NB4 (cell line): ENCODE measurements around the gene MMP25.

Source experiments
- DNase-seq: peaks from one replicate; pipeline ENCODE4 v3.0.0; 2010; ENCODE audit warnings: low read depth
- H3K4me3 ChIP-seq: one replicate; pipeline ENCODE4 v1.5.1; 2011; ENCODE audit warnings: mild to moderate bottlenecking, low read depth, low read length, moderate library complexity
- MYC ChIP-seq: IDR thresholded peaks from 2 replicates; pipeline ENCODE4 v1.6.1; 2011; ENCODE audit warnings: low read depth, low read length
- POLR2A ChIP-seq: IDR thresholded peaks from 2 replicates; pipeline ENCODE4 v1.6.1; 2011; ENCODE audit warnings: mild to moderate bottlenecking; ENCODE audit not compliant: insufficient read length; ENCODE audit errors: extremely low read depth
- TF ChIP-seq, protein P1 (sequence below): IDR thresholded peaks from 2 replicates; pipeline ENCODE4 v1.6.1; 2011; ENCODE audit warnings: low read depth, low read length
- TF ChIP-seq, protein P2 (sequence below): IDR thresholded peaks from one replicate; pipeline ENCODE4 v1.5.1; 2012; ENCODE audit warnings: low read depth, low read length

Gene MMP25, protein sequence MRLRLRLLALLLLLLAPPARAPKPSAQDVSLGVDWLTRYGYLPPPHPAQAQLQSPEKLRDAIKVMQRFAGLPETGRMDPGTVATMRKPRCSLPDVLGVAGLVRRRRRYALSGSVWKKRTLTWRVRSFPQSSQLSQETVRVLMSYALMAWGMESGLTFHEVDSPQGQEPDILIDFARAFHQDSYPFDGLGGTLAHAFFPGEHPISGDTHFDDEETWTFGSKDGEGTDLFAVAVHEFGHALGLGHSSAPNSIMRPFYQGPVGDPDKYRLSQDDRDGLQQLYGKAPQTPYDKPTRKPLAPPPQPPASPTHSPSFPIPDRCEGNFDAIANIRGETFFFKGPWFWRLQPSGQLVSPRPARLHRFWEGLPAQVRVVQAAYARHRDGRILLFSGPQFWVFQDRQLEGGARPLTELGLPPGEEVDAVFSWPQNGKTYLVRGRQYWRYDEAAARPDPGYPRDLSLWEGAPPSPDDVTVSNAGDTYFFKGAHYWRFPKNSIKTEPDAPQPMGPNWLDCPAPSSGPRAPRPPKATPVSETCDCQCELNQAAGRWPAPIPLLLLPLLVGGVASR

DNA sequence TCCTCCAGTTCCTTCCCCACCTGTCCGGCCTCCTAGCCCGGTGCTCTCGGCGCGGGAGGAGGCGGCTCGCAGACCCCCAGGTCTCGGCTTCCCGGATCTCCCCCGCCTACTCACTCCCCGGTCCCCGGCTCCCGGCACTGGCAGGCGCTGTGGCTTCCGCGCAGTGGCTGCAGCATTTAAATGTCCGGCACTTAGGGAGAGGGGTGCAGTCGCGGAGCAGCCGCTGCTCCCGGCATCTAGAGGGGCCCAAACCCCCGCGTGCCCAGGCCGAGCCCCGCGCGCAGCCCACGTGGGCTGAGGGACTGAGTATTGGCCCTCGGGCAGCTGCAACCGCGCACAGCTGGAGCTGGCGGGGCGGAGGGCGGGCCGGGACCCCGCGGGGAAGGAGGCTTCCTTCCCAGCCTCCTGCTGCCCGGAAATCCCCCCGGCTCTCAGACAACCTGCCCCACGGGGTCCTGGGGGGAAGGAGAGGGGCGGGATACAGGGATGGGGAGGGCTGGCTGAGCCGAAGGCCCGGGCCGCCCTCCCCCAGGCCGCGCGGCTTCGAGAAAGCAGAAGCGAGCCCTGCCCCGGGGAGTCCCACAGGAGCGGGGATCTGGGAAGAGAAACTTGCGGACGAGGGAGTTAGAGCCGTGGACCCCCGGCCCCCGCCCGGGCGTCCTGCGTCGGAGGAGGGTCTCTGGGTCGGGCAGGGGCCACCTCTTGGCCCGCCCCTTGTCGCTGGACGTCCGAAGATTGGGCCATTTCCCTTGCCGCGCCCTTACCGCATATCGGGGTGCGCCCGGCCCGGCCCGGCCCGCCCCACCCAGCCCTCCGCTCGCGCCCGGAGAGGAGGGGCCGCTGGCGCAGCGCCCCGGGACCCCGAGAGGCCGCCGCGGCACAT, at the start of gene MMP25:
MMP25 (plus strand) TSS at position 804 of the 883 bp plus-strand sequence. CDS start 357 bp downstream, outside the sequence.
- no peak for TF ChIP-seq MYC
- TF ChIP-seq, protein P1, sequence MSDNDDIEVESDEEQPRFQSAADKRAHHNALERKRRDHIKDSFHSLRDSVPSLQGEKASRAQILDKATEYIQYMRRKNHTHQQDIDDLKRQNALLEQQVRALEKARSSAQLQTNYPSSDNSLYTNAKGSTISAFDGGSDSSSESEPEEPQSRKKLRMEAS: 0 out of 2 replicates have a peak, but pooled peaks have one; percentile 32
- DNase-seq: peak; percentile 83
- H3K4me3 ChIP-seq: peak within 1 kb of the TSS; percentile 58

DNA sequence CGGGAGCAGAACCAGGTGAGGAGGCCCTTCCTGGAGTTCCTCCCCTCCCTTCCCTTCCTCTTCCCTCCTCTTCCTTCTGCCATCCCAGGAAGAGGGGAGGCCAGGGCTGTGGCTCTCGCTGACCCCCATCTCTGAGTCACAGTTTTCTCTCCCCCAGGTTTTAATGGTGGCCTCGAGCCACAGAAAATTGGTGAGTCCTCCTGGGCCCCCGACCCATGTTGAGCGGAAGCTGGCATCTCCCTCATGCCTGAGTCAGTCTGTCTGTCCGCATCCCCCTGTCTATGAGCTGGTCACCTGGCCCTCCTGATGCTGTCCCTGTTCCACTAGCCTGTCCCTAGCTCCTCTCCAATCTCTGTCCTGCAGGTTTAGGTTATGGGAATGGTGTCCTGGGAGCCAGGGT, 46.4 kb upstream of the MMP25 start:
- no peak for DNase-seq
- TF ChIP-seq, protein P2, sequence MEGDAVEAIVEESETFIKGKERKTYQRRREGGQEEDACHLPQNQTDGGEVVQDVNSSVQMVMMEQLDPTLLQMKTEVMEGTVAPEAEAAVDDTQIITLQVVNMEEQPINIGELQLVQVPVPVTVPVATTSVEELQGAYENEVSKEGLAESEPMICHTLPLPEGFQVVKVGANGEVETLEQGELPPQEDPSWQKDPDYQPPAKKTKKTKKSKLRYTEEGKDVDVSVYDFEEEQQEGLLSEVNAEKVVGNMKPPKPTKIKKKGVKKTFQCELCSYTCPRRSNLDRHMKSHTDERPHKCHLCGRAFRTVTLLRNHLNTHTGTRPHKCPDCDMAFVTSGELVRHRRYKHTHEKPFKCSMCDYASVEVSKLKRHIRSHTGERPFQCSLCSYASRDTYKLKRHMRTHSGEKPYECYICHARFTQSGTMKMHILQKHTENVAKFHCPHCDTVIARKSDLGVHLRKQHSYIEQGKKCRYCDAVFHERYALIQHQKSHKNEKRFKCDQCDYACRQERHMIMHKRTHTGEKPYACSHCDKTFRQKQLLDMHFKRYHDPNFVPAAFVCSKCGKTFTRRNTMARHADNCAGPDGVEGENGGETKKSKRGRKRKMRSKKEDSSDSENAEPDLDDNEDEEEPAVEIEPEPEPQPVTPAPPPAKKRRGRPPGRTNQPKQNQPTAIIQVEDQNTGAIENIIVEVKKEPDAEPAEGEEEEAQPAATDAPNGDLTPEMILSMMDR: no peak
- no peak for TF ChIP-seq MYC
- no peak overlapping the region for H3K4me3 ChIP-seq

DNA sequence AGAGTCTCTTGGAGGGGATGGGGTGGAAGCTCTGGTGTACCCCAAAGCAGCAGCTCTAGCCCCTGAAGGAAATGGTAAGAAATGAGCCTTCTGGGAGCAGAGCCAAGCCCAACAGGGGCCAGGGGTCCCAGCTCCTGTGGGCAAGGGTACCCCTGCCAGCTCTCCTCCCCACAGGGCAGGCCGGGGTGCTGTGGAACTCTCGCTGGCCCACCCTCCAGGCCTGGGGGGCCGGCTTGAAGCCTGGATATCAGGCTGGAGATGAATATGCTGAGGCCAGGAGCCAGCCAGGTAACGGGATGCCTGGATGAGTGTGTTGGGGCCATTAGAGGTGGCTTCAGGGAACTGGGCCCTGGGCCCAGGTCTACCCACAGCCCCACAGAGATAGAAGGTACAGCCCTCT, 45.8 kb upstream of the MMP25 start:
- no peak overlapping the region for H3K4me3 ChIP-seq
- TF ChIP-seq, protein P2: no peak
- TF ChIP-seq, protein P1: no peak
- TF ChIP-seq POLR2A (no peak), MYC (no peak)
- DNase-seq: no peak

DNA sequence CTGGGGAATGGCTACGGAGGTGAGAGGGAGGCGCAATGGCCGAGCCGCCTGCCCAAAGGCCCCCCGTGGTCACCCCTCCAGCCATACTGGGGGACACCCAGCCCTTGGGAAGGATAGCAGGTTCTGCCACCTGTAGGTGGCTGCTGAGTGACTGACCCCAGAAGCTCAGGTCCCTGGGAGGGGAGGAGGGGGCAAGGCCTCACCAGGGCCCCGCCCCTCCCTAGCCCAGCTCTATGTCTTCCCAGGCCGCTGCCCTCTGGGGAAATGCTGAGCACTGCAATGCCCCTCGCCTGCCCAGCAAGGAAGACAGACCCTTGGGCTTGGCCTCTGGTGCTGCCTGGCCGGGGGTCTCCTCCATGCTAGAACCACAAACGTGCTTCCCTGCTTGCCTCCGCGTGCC, 45.0 kb upstream of the MMP25 start:
- TF ChIP-seq, protein P2: no peak
- no peak for TF ChIP-seq MYC
- no peak for TF ChIP-seq POLR2A
- TF ChIP-seq, protein P1: no peak
- DNase-seq: no peak
- H3K4me3 ChIP-seq: no peak overlapping the region

DNA sequence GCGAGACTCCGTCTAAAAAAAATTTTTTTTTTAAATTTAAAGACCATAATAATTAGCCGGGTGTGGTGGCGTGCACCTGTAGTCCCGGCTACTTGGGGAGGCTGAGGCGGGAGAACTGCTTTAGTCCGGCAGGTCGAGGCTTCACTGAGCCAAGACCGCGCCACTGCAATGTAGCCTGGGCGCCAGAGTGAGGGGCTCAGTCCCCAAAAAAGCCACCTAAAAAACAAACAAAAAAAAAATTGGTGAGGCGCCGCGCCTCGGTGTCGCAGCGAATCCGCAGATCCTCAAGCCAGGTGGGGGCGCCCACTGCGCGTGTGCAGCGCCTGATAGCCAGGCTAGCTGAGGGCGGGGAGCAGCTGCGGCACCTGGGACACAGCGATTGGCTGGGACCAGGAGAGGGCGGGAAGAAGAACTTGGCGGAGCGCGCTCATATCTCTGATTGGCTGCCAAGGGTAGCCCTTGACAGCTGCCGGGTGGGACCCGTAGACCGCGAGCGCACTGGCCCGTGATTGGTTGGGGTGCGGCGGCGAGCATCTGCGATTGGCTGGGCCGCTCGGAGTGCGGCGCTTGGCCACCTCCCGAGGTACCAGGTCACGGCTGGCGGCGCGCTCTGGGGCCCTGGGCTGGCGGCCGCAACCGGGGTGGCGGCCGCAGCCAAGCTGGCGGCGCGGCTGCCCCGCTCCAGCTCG, 42.6 kb upstream of the MMP25 start:
- no peak overlapping the region for H3K4me3 ChIP-seq
- TF ChIP-seq POLR2A (no peak), MYC (no peak)
- TF ChIP-seq, protein P1: no peak; the same call in 1 of the 2 replicates
- TF ChIP-seq, protein P2: peak; percentile 33
- DNase-seq: peak; percentile 99

DNA sequence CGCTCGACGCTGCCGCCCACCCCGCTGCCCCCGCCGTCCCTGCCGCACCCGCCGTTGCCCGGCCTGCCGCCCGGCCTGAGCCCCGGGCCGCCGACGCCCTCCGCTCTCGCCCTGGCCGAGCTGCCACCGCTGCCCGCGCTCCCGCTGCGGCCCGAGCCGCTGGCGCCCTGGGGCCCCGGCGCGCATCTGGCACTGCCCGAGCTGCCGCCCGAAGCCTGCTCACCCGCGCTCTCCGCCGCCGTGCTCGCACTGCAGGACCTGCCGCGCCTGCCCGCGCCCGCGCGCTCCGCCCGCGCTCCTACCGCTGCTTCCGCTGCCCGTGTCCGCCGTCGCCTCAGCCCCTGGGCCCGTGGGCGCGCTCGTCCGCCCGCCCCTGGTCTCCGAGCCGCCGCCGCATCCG, 42.0 kb upstream of the MMP25 start:
- peak; percentile 56 for DNase-seq
- TF ChIP-seq, protein P2: no peak
- TF ChIP-seq POLR2A: no peak
- TF ChIP-seq, protein P1: no peak
- TF ChIP-seq MYC: no peak
- no peak overlapping the region for H3K4me3 ChIP-seq
